ENCODE measurements around the gene TRAFD1. TPM values are rescaled to one million over a fixed set of nuclear protein-coding genes. Genes with fewer than 3 reads are reported as not detected.

TRAFD1 gene
- total RNA-seq, 1 donor from 2014 or later, result 27.5 TPM

DNA sequence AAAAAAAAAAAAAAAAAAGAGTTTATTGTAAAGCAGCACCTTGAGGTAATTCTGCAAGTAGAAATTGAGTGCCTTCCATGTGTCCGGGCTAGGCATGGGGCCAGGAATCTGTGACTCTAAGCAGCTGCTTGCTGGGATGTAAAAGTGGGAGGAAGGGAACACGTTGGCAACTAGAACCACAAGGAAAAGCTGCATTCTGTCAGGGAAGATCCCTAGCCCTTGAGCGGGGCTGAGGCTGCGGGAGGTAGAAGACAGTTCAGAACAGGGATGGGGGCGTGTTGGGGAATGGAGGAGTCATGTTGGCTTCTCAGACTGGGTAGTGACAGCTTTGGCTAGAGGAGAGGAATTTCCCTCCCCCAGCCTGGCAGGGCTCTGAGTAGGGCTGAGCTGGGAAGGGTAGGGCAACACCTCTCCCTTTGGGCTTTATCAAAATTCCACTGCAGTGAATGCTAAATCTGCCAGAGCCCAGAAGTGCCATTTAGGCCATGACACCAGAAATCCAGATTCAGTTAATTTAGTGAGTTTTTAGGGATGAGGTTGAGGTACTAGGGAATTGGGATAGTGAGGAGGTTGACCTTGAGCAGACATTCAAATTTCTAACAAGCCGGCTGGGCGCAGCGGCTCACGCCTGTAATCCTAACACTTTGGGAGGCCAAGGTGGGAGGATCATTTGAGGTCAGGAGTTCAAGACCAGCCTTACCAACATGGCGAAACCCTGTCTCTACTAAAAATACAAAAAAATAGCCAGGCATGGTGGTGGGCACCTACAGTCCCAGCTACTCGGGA is 3.4 kb upstream of the TRAFD1 start:
- Mint-ChIP-seq H3K4me3 (ENCODE audit: unreplicated experiment) (peak overlapping the region; percentile 6), H3K9me3 (ENCODE audit: low read depth) (no peaks in the 10 kb centered on the region), H3K27ac (ENCODE audit: unreplicated experiment) (peak overlapping the region; percentile 59), H3K27me3 (ENCODE audit: low read depth) (no peaks in the 10 kb centered on the region), H3K36me3 (ENCODE audit: low read depth) (no peaks in the 10 kb centered on the region), H3K4me1 (ENCODE audit: low read depth) (peaks cover 37% of the 10 kb centered on the region)
- TF ChIP-seq, protein P1, sequence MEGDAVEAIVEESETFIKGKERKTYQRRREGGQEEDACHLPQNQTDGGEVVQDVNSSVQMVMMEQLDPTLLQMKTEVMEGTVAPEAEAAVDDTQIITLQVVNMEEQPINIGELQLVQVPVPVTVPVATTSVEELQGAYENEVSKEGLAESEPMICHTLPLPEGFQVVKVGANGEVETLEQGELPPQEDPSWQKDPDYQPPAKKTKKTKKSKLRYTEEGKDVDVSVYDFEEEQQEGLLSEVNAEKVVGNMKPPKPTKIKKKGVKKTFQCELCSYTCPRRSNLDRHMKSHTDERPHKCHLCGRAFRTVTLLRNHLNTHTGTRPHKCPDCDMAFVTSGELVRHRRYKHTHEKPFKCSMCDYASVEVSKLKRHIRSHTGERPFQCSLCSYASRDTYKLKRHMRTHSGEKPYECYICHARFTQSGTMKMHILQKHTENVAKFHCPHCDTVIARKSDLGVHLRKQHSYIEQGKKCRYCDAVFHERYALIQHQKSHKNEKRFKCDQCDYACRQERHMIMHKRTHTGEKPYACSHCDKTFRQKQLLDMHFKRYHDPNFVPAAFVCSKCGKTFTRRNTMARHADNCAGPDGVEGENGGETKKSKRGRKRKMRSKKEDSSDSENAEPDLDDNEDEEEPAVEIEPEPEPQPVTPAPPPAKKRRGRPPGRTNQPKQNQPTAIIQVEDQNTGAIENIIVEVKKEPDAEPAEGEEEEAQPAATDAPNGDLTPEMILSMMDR (IDR thresholded peaks at IDR 0.05), result no peak
- peak; percentile 66 for DNase-seq (ENCODE audit: low spot score)

DNA sequence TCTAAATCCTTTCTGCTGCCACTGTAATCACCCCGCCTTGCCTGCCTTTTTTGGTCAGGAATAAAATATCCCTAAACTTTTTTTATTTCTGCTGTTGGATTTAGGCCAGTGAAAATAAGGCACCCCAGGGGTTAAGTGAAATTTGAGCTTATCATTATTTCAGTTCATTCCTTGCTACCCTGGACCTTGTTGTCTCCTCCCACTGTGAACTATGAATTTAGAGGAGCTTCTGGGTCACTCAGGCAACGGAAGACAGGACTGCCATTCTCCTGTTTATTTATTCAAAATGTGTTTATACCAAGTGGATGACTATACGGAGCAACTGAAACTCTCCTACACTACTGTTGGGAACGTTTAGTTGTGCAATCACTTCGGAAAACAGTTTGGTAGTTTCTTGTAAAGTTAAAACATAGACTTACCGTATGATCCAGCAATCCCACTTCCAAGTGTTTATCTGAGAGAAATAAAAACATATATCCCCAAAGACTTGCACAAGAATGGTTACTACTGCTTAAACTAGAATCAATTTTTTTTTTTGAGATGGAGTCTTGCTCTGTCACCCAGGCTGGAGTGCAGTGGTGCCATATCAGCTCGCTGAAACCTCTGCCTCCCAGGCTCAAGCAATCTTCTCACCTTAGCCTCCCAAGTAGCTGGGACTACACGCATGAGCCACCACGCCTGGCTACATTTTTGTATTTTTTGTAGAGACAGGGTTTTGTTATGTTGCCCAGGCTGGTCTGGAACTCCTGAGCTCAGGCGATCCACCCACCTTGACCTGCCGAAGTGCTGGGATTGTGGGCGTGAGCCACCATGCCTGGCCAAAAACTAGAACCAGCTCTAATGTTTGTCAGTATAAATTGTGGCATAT is 2.3 kb upstream of the TRAFD1 start:
- Mint-ChIP-seq H3K9me3 (ENCODE audit: low read depth) (no peaks in the 10 kb centered on the region), H3K27me3 (ENCODE audit: low read depth) (no peaks in the 10 kb centered on the region), H3K36me3 (ENCODE audit: low read depth) (no peaks in the 10 kb centered on the region), H3K4me3 (ENCODE audit: unreplicated experiment) (peak overlapping the region; percentile 12), H3K27ac (ENCODE audit: unreplicated experiment) (peak overlapping the region; percentile 41), H3K4me1 (ENCODE audit: low read depth) (peaks cover 35% of the 10 kb centered on the region)
- TF ChIP-seq, protein P1 (IDR thresholded peaks at IDR 0.05), result no peak
- no peak for DNase-seq (ENCODE audit: low spot score)

GRCh38 chr12:112124918-112125249 is 476 bp upstream of the TRAFD1 start:
- H3K4me3 Mint-ChIP-seq (ENCODE audit: unreplicated experiment), result peak overlapping the region; percentile 78
- no peaks in the 10 kb centered on the region for H3K36me3 Mint-ChIP-seq (ENCODE audit: low read depth)
- no peaks in the 10 kb centered on the region for H3K9me3 Mint-ChIP-seq (ENCODE audit: low read depth)
- TF ChIP-seq, protein P1 (IDR thresholded peaks at IDR 0.05), result no peak
- no peak for DNase-seq (ENCODE audit: low spot score)
- peak overlapping the region; percentile 93 for H3K27ac Mint-ChIP-seq (ENCODE audit: unreplicated experiment)
- H3K27me3 Mint-ChIP-seq (ENCODE audit: low read depth), result no peaks in the 10 kb centered on the region
- H3K4me1 Mint-ChIP-seq (ENCODE audit: low read depth), result peaks cover 45% of the 10 kb centered on the region

GRCh38 chr12:112126000-112126438 is 659 bp downstream of the TRAFD1 start:
- TF ChIP-seq, protein P1 (IDR thresholded peaks at IDR 0.05), result no peak
- Mint-ChIP-seq H3K9me3 (ENCODE audit: low read depth) (no peaks in the 10 kb centered on the region), H3K4me3 (ENCODE audit: unreplicated experiment) (peak overlapping the region; percentile 78), H3K27me3 (ENCODE audit: low read depth) (no peaks in the 10 kb centered on the region), H3K36me3 (ENCODE audit: low read depth) (no peaks in the 10 kb centered on the region), H3K27ac (ENCODE audit: unreplicated experiment) (peak overlapping the region; percentile 85), H3K4me1 (ENCODE audit: low read depth) (peaks cover 51% of the 10 kb centered on the region)
- no peak for DNase-seq (ENCODE audit: low spot score)

DNA sequence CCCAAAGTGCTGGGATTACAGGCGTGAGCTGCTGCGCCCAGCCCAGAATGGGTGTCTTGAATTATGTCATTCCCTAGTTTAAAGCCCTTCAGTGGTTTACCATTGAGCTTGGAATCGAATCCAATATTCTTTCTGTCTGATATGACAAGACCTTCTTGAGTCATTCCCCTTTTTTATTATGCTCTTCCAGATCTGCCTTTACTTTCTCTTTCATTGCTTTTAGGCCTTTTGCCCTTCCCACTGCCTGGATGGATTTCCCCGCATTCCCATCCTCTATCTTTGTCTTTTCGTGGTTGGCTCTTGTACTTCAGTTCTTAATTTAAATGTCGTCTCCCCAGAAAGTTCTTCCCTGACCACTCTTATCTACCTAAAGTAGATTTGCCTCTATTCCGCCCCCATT is 1.6 kb downstream of the TRAFD1 start:
- TF ChIP-seq, protein P1 (IDR thresholded peaks at IDR 0.05), result no peak
- Mint-ChIP-seq H3K36me3 (ENCODE audit: low read depth) (no peaks in the 10 kb centered on the region), H3K4me3 (ENCODE audit: unreplicated experiment) (peak overlapping the region; percentile 78), H3K9me3 (ENCODE audit: low read depth) (no peaks in the 10 kb centered on the region), H3K4me1 (ENCODE audit: low read depth) (peaks cover 50% of the 10 kb centered on the region), H3K27ac (ENCODE audit: unreplicated experiment) (peak overlapping the region; percentile 62), H3K27me3 (ENCODE audit: low read depth) (no peaks in the 10 kb centered on the region)
- DNase-seq (ENCODE audit: low spot score), result no peak
